Endothelial cell of umbilical vein (primary cell): ENCODE measurements around the gene GM2A. TPM values are rescaled to one million over a fixed set of nuclear protein-coding genes. Genes with fewer than 3 reads are reported as not detected.
"Not testable (repeated sequence)": the region's sequence is repeated elsewhere in the genome, so short reads cannot be mapped to it uniquely, and the experiment has no call there.

ENCODE experiments used
- BruUV-seq: library from RNA; stranded (reverse); fragments of 400-500 nt; replicated peaks from 2 replicates; lab custom pipeline; 2021; lab: Mats Ljungman, UMichigan
- CTCF ChIA-PET: fragments of 300-600, 350-600 bp; sonication (Branson Sonifier 250); formaldehyde crosslinking; loops from one replicate; lab custom pipeline; 2021; ENCODE audit warnings: antibody characterized with exemption, inconsistent platforms; lab: Charles Lee
- POLR2A ChIA-PET: fragments of 300-600, 350-600 bp; sonication (Branson Sonifier 250); formaldehyde crosslinking; loops from one replicate; lab custom pipeline; 2021; ENCODE audit warnings: antibody characterized with exemption, inconsistent platforms; lab: Charles Lee
- DNase-seq: peaks from one replicate; pipeline ENCODE4 v3.0.0-alpha.2; 2011; ENCODE audit warnings: low read depth, low spot score
- FAIRE-seq: peaks from 2 replicates; lab custom pipeline; 2011; peaks lifted over from hg19 to GRCh38; lab: Jason Lieb, UNC
- H2AFZ ChIP-seq: 2 replicates; pipeline ENCODE4 v1.6.0; 2012; ENCODE audit warnings: low read depth, low read length, control low read depth, inconsistent platforms
- H3K27ac ChIP-seq: 2 replicates; pipeline ENCODE4 v1.5.1; 2011; ENCODE audit warnings: low read depth, mild to moderate bottlenecking, control low read depth, low read length, moderate library complexity; ENCODE audit not compliant: insufficient read depth
- H3K27me3 ChIP-seq, 2 experiments: 2 replicates each; pipeline versions ENCODE4 v1.6.0 to v1.6.1; 2011; ENCODE audit warnings: low read length in 2 of 2, mixed read lengths in 1 of 2; ENCODE audit not compliant: control insufficient read depth in 2 of 2, insufficient read depth in 2 of 2
- H3K36me3 ChIP-seq, 2 experiments: 2 replicates in 1 of 2; 3 replicates in 1 of 2; pipeline ENCODE4 v1.5.1; 2011; ENCODE audit warnings: low read length in 2 of 2, mild to moderate bottlenecking in 1 of 2, moderate library complexity in 1 of 2; ENCODE audit not compliant: control insufficient read depth in 2 of 2, insufficient read depth in 2 of 2; ENCODE audit errors: extremely low read depth in 1 of 2
- H3K4me1 ChIP-seq: 3 replicates; pipeline ENCODE4 v1.5.1; 2011; ENCODE audit warnings: mild to moderate bottlenecking, low read length; ENCODE audit not compliant: control insufficient read depth, insufficient read depth; ENCODE audit errors: extremely low read depth
- H3K4me2 ChIP-seq: 2 replicates; pipeline ENCODE4 v1.6.1; 2011; ENCODE audit warnings: low read length, control low read depth, mixed read lengths; ENCODE audit not compliant: insufficient read depth
- H3K4me3 ChIP-seq, 3 experiments: fragments of 200-600 bp in 1 of 3; sonication (generic), shearing (Covaris generic) in 1 of 3; replicated peaks in 1 of 3; 2 replicates each; pipeline ENCODE4 v1.5.1; 2011 to 2016; ENCODE audit warnings: control low read depth in 3 of 3, low read length in 3 of 3, mild to moderate bottlenecking in 2 of 3, inconsistent platforms in 1 of 3, low read depth in 1 of 3, moderate library complexity in 1 of 3; ENCODE audit not compliant: insufficient read depth in 1 of 3
- H3K79me2 ChIP-seq: 2 replicates; pipeline ENCODE4 v1.6.0; 2012; ENCODE audit warnings: low read length, inconsistent platforms; ENCODE audit not compliant: control insufficient read depth, insufficient read depth
- H3K9ac ChIP-seq: replicated peaks from 2 replicates; pipeline ENCODE3; 2011; ENCODE audit warnings: low read length, control low read depth; ENCODE audit not compliant: insufficient read depth; ENCODE audit errors: extremely low read depth
- H3K9me1 ChIP-seq: replicated peaks from 3 replicates; pipeline ENCODE4 v1.6.0; 2011; ENCODE audit warnings: mild to moderate bottlenecking, low read length; ENCODE audit not compliant: control insufficient read depth, insufficient read depth; ENCODE audit errors: extremely low read depth
- H3K9me3 ChIP-seq: replicated peaks from 2 replicates; pipeline ENCODE4 v1.5.1; 2012; ENCODE audit warnings: low read length, inconsistent platforms; ENCODE audit not compliant: control insufficient read depth, insufficient read depth
- H4K20me1 ChIP-seq: replicated peaks from 2 replicates; pipeline ENCODE3; 2011; ENCODE audit warnings: mild to moderate bottlenecking, low read length; ENCODE audit not compliant: control insufficient read depth, insufficient read depth; ENCODE audit errors: extremely low read depth
- GATA2 ChIP-seq: IDR thresholded peaks from 2 replicates; pipeline ENCODE4 v1.7.0; 2011; ENCODE audit warnings: low read depth, mild to moderate bottlenecking, moderate library complexity, mixed read lengths, low read length; ENCODE audit not compliant: insufficient read length, insufficient read depth
- dilution Hi-C: fragments of 300-500 bp; cut with MboI; formaldehyde crosslinking; loops from one replicate; pipeline ENCODE4 v1.15.0; 2019; ENCODE audit warnings: low sequenced_read_pairs; ENCODE audit not compliant: extremely low pct_ligation_motif_present
- intact Hi-C: fragments of 100-400 bp; cut with micrococcal nuclease; formaldehyde crosslinking; loops from one replicate; pipeline ENCODE4 v1.10.0; 2022
- polyA plus RNA-seq, 4 experiments: library from polyadenylated mRNA; depleted of rRNA in 3 of 4; stranded (reverse) in 3 of 4; unstranded in 1 of 4; fragments of >200 nt; gene quantifications; 2 replicates each; pipeline versions ENCODE4 v1.2.1 to v1.2.3, GENCODE V29; 2011 to 2012; ENCODE audit warnings: missing spikeins in 1 of 4
- total RNA-seq: library from RNA; stranded (reverse); gene quantifications from 2 replicates; pipeline ENCODE4 v1.2.3, GENCODE V29; 2021
- TF ChIP-seq, protein P1 (sequence below), 2 donors: IDR thresholded peaks; 1 replicate in 1 of 2; 2 replicates in 1 of 2; pipeline ENCODE4 v1.5.1; 2011; ENCODE audit warnings: low read length in 2 of 2, mild to moderate bottlenecking in 2 of 2, moderate library complexity in 2 of 2, control low read depth in 1 of 2, inconsistent platforms in 1 of 2, low read depth in 1 of 2; ENCODE audit not compliant: insufficient read depth in 1 of 2; ENCODE audit errors: extremely low read depth in 1 of 2

The GM2A gene
- total and polyA plus RNA-seq, 2 donors (not counting 3 experiments of a cell fraction or from before 2014, with no cell fraction given), result 14.0 to 21.2 TPM

DNA sequence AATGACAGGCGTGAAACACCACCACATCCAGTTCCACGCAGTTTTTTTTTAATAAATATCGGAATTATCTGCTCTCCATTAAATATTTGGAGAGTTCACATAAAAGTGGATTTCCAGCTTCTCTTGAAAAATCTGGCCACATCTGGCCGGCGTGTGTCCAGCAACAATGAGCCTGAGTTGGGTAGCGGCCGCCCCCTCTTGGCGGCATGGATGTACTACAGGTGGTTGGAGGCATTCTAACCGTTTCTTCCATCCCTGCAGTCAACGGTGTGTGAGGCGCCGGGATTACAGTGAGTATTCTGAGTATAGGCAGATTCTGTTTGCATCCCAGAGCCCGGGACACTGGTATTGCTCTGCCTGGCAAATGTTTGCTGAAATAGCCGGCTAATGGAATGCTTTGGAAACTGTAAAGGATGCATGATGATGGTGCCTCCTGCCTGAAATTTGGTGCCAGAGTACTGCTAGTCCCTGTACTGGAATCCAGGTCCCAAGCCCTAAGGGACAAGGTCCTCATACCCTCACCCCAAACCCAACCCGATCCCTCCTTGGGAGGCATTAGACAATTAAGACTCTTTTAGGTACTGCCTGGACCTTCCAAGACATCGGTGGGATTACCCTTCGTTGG is 13.6 kb upstream of the GM2A start:
- Histone ChIP-seq H3K4me1 (no peaks in the 10 kb centered on the region), H3K9ac (no peak overlapping the region), H3K27me3 (no peaks in the 10 kb centered on the region), H3K79me2 (no peaks in the 10 kb centered on the region), H3K9me1 (no peaks in the 10 kb centered on the region), H3K27ac (no peak overlapping the region), H3K4me2 (no peak overlapping the region), H3K36me3 (no peaks in the 10 kb centered on the region), H3K9me3 (no peaks in the 10 kb centered on the region), H2AFZ (no peak overlapping the region), H3K4me3 (no peak overlapping the region), H4K20me1 (no peaks in the 10 kb centered on the region)
- FAIRE-seq (peak; percentile 73), DNase-seq (peak; percentile 67)
- no TSS peak for BruUV-seq
- TF ChIP-seq, protein P1, sequence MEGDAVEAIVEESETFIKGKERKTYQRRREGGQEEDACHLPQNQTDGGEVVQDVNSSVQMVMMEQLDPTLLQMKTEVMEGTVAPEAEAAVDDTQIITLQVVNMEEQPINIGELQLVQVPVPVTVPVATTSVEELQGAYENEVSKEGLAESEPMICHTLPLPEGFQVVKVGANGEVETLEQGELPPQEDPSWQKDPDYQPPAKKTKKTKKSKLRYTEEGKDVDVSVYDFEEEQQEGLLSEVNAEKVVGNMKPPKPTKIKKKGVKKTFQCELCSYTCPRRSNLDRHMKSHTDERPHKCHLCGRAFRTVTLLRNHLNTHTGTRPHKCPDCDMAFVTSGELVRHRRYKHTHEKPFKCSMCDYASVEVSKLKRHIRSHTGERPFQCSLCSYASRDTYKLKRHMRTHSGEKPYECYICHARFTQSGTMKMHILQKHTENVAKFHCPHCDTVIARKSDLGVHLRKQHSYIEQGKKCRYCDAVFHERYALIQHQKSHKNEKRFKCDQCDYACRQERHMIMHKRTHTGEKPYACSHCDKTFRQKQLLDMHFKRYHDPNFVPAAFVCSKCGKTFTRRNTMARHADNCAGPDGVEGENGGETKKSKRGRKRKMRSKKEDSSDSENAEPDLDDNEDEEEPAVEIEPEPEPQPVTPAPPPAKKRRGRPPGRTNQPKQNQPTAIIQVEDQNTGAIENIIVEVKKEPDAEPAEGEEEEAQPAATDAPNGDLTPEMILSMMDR (IDR thresholded peaks at IDR 0.05; ENCODE audit: extremely low read depth in 1 of 2, insufficient read depth in 1 of 2, low read depth in 1 of 2, low read length in 2 of 2), result peak; percentile 73 to 88
- no peak for TF ChIP-seq GATA2
- CTCF ChIA-PET, result interaction anchor here (0.6 to 6.9 kb wide), 41 partner anchors 9 to 438 kb away, joined by 3 to 187 read pairs (median 7); partner anchors contain the start of genes ANXA6, CCDC69 and GM2A
- intact Hi-C loops, result loop anchor here (1.0 to 2.0 kb wide), 5 partner anchors 75 to 237 kb away; no protein-coding TSS in a partner anchor
- dilution Hi-C loops, result no loop called here
- POLR2A ChIA-PET, result interaction anchor here (0.7 kb wide), 1 partner anchor 16 kb away, joined by 4 read pairs; no protein-coding TSS in a partner anchor

- H3K4me2 ChIP-seq, BruUV-seq, H3K4me1 ChIP-seq, H2AFZ ChIP-seq, H3K27ac ChIP-seq, H4K20me1 ChIP-seq, H3K79me2 ChIP-seq, H3K27me3 ChIP-seq, dilution Hi-C loops, DNase-seq, H3K4me3 ChIP-seq, H3K9ac ChIP-seq, H3K9me3 ChIP-seq, intact Hi-C loops, H3K36me3 ChIP-seq, H3K9me1 ChIP-seq, FAIRE-seq: not testable (repeated sequence)
- ChIA-PET POLR2A (interaction anchor here (0.7 kb wide), 1 partner anchor 17 kb away, joined by 4 read pairs; no protein-coding TSS in a partner anchor), CTCF (interaction anchor here (0.8 to 6.9 kb wide), 7 partner anchors 10 to 189 kb away, joined by 3 to 187 read pairs (median 28); partner anchors contain the start of gene GM2A)
These were observed 12.6 kb upstream of the GM2A start for GRCh38 chr5:151240268-151240835.
